ENCODE data around the gene USB1. TPM values are rescaled to one million over a fixed set of nuclear protein-coding genes. Genes with fewer than 3 reads are reported as not detected.

The USB1 gene
- total RNA-seq, 1 experiment from 2014 or later: 73.1 TPM

GRCh38 chr16:57984443-57985203, 16.6 kb upstream of the USB1 start:
- Histone ChIP-seq H2AFZ (ENCODE audit: low read depth, low read length, poor library complexity, severe bottlenecking) (no peak overlapping the region), H4K20me1 (ENCODE audit: insufficient read depth) (no peaks in the 10 kb centered on the region), H3K9me2 (ENCODE audit: insufficient read depth) (no peaks in the 10 kb centered on the region), H3K4me2 (ENCODE audit: low read length) (no peak overlapping the region), H3K36me3 (ENCODE audit: control insufficient read depth in 1 of 2, insufficient read depth in 2 of 2, low read length in 2 of 2) (no peaks in the 10 kb centered on the region), H3K4me1 (ENCODE audit: control insufficient read depth in 1 of 2, insufficient read depth in 2 of 2, low read length in 2 of 2) (no peaks in the 10 kb centered on the region), H3K27me3 (ENCODE audit: insufficient read depth, low read length) (no peaks in the 10 kb centered on the region), H3K9ac (ENCODE audit: low read length) (no peak overlapping the region), H3K4me3 (replicated peaks in 1 of 2; ENCODE audit: low read depth in 1 of 2, low read length in 2 of 2) (no peak overlapping the region), H3K27ac (ENCODE audit: low read depth, low read length) (no peak overlapping the region), H3K9me3 (ENCODE audit: control insufficient read depth in 1 of 2, insufficient read depth in 1 of 2, low read depth in 1 of 2, low read length in 2 of 2) (no peaks in the 10 kb centered on the region), H3K79me2 (ENCODE audit: insufficient read depth, low read length) (no peaks in the 10 kb centered on the region)
- no TSS peak for BruUV-seq (replicated peaks)
- RAD21 ChIA-PET (ENCODE audit: low non-redundant PET in 1 of 2, low total read pairs in 2 of 2, uncharacterized antibody in 2 of 2, unreplicated experiment in 2 of 2): no interaction called here
- POLR2A ChIA-PET: no interaction called here
- intact Hi-C loops (cut with micrococcal nuclease): no loop called here
- TF ChIP-seq EGR1 (IDR thresholded peaks at IDR 0.05; ENCODE audit: low read depth): no peak
- no peak for TF ChIP-seq REST (IDR thresholded peaks at IDR 0.05; ENCODE audit: low read depth)
- CTCF ChIA-PET: no interaction called here
- ATAC-seq (peak; percentile 67), DNase-seq (ENCODE audit: low read depth, low spot score) (no peak)

Data from HCT116 (cell line).